Measurements from ENCODE around the gene ZSWIM5. TPM values are rescaled to one million over a fixed set of nuclear protein-coding genes. Genes with fewer than 3 reads are reported as not detected.

ZSWIM5 gene
- total RNA-seq, 2 experiments from 2014 or later = 0.63 to 0.69 TPM

GRCh38 chr1:45016090-45016697 lies 190.2 kb downstream of the ZSWIM5 start:
- Mint-ChIP-seq H3K4me1 (peaks cover 24% of the 10 kb centered on the region), H3K4me3 (no peak overlapping the region), H3K9me3 (ENCODE audit: low read depth) (no peaks in the 10 kb centered on the region), H3K27me3 (no peaks in the 10 kb centered on the region), H3K36me3 (ENCODE audit: low read depth) (peaks cover 6% of the 10 kb centered on the region), H3K27ac (no peak overlapping the region)
- intact Hi-C loops (cut with DNase I, micrococcal nuclease) = no loop called here
- ChIA-PET POLR2A (interaction anchor here (0.7 to 1.3 kb wide), 2 partner anchors 324 to 474 kb away, joined by 3 read pairs; partner anchors contain the start of genes MUTYH and TOE1), CTCF (interaction anchor here (0.7 to 12.6 kb wide), 5 partner anchors 27 to 932 kb away, joined by 3 to 255 read pairs (median 3); partner anchors contain the start of gene TESK2)
- no peak for ATAC-seq
- DNase-seq = no peak

GRCh38 chr1:45015683-45016082 lies 190.7 kb downstream of the ZSWIM5 start:
- CTCF ChIA-PET = interaction anchor here (0.7 to 12.6 kb wide), 4 partner anchors 27 to 932 kb away, joined by 3 to 255 read pairs (median 27); partner anchors contain the start of gene TESK2
- H3K36me3 Mint-ChIP-seq (ENCODE audit: low read depth) = peaks cover 6% of the 10 kb centered on the region
- no peaks in the 10 kb centered on the region for H3K9me3 Mint-ChIP-seq (ENCODE audit: low read depth)
- peaks cover 24% of the 10 kb centered on the region for H3K4me1 Mint-ChIP-seq
- DNase-seq (no peak), ATAC-seq (no peak)
- H3K4me3 Mint-ChIP-seq = no peak overlapping the region
- POLR2A ChIA-PET = no interaction called here
- intact Hi-C loops (cut with DNase I, micrococcal nuclease) = no loop called here
- no peaks in the 10 kb centered on the region for H3K27me3 Mint-ChIP-seq
- H3K27ac Mint-ChIP-seq = no peak overlapping the region

- Mint-ChIP-seq H3K36me3 (ENCODE audit: low read depth) (peaks cover 6% of the 10 kb centered on the region), H3K27ac (peak overlapping the region; percentile 64), H3K4me3 (peak overlapping the region; percentile 49), H3K4me1 (peaks cover 33% of the 10 kb centered on the region), H3K9me3 (ENCODE audit: low read depth) (no peaks in the 10 kb centered on the region), H3K27me3 (no peaks in the 10 kb centered on the region)
- POLR2A ChIA-PET = interaction anchor here (0.5 to 4.7 kb wide), 8 partner anchors 29 to 481 kb away, joined by 3 to 33 read pairs (median 4); partner anchors contain the start of genes MUTYH and TOE1
- ATAC-seq (peak; percentile 18), DNase-seq (peak; percentile 88)
- intact Hi-C loops (cut with DNase I, micrococcal nuclease) = loop anchor here (1.0 to 5.0 kb wide), 7 partner anchors 177 to 1233 kb away; partner anchors contain the start of genes BEST4 (in 1 of the 2), NASP (in 1 of the 2), RAD54L (in 1 of the 2) and RNU5D-1 (in 1 of the 2)
- CTCF ChIA-PET = interaction anchor here (0.6 to 12.6 kb wide), 26 partner anchors 9 to 515 kb away, joined by 3 to 255 read pairs (median 4); partner anchors contain the start of genes MUTYH, PLK3, TESK2 and TOE1
Measured at GRCh38 chr1:45014321-45015028, 191.9 kb downstream of the ZSWIM5 start.

DNA sequence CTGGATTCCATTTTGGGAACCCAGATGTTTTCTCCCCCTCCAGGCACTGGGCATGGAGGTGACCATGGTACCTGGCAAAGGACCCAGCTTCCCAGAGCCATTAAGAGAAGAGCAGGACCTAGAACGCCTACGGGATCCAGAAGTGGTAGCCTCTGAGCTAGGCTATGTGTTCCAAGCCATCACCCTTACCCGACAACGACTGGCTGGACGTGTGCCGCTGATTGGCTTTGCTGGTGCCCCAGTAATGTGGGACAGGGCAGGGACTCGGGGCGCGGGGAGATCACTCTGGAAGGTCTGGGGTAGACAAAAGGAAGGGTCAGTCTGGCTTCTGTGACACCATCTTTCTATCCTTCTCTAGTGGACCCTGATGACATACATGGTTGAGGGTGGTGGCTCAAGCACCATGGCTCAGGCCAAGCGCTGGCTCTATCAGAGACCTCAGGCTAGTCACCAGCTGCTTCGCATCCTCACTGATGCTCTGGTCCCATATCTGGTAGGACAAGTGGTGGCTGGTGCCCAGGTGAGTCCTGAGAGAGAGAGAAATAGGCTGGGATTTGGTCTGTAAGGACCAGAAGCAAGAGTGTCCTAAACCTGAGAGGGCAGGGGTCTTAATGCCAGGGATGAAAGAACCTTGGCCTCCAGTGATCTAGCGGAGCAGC lies 192.7 kb downstream of the ZSWIM5 start:
- POLR2A ChIA-PET = interaction anchor here (0.5 to 4.7 kb wide), 9 partner anchors 30 to 482 kb away, joined by 3 to 33 read pairs (median 4); partner anchors contain the start of genes MUTYH and TOE1
- H3K9me3 Mint-ChIP-seq (ENCODE audit: low read depth) = no peaks in the 10 kb centered on the region
- intact Hi-C loops (cut with DNase I, micrococcal nuclease) = loop anchor here (1.0 to 5.0 kb wide), 10 partner anchors 176 to 1234 kb away; partner anchors contain the start of genes RNU5D-1 (in 2 of the 2), BEST4 (in 1 of the 2), KIF2C (in 1 of the 2) and NASP (in 1 of the 2)
- H3K4me1 Mint-ChIP-seq = peaks cover 36% of the 10 kb centered on the region
- DNase-seq (no peak), ATAC-seq (no peak)
- H3K27ac Mint-ChIP-seq = peak overlapping the region; percentile 97
- H3K27me3 Mint-ChIP-seq = no peaks in the 10 kb centered on the region
- peaks cover 6% of the 10 kb centered on the region for H3K36me3 Mint-ChIP-seq (ENCODE audit: low read depth)
- peak overlapping the region; percentile 74 for H3K4me3 Mint-ChIP-seq
- CTCF ChIA-PET = interaction anchor here (0.6 to 12.6 kb wide), 25 partner anchors 9 to 488 kb away, joined by 3 to 255 read pairs (median 4); partner anchors contain the start of genes EIF2B3, MUTYH, PLK3 and TESK2

GRCh38 chr1:45012639-45013278 lies 193.6 kb downstream of the ZSWIM5 start:
- ATAC-seq = peak; percentile 23
- no peaks in the 10 kb centered on the region for H3K9me3 Mint-ChIP-seq (ENCODE audit: low read depth)
- H3K27me3 Mint-ChIP-seq = no peaks in the 10 kb centered on the region
- H3K4me1 Mint-ChIP-seq = peaks cover 36% of the 10 kb centered on the region
- intact Hi-C loops (cut with DNase I, micrococcal nuclease) = loop anchor here (1.0 to 5.0 kb wide), 21 partner anchors 26 to 1235 kb away; partner anchors contain the start of genes NASP (in 2 of the 2), RNU5D-1 (in 2 of the 2), TESK2 (in 2 of the 2) and ZSWIM5 (in 2 of the 2)
- POLR2A ChIA-PET = interaction anchor here (0.6 to 4.7 kb wide), 9 partner anchors 26 to 331 kb away, joined by 3 to 40 read pairs (median 25); partner anchors contain the start of genes EIF2B3, MUTYH, RNU5D-1 and TOE1
- peak overlapping the region; percentile 74 for H3K4me3 Mint-ChIP-seq
- peaks cover 6% of the 10 kb centered on the region for H3K36me3 Mint-ChIP-seq (ENCODE audit: low read depth)
- H3K27ac Mint-ChIP-seq = peak overlapping the region; percentile 97
- DNase-seq = peak; percentile 69
- CTCF ChIA-PET = interaction anchor here (0.6 to 12.6 kb wide), 13 partner anchors 7 to 553 kb away, joined by 3 to 255 read pairs (median 4); partner anchors contain the start of genes BTBD19, EIF2B3, MUTYH and PLK3

GRCh38 chr1:45011837-45012638 lies 194.4 kb downstream of the ZSWIM5 start, which contains the start of gene UROD:
TSS of gene UROD (plus strand) at chr1:45012254. CDS start at chr1:45012266, 12 bp downstream.
- ATAC-seq = peak; percentile 80

GRCh38 chr1:45010855-45011811 lies 195.3 kb downstream of the ZSWIM5 start, which contains the start of gene HECTD3:
TSS of gene HECTD3 (minus strand) at chr1:45011324. CDS start at chr1:45011257, 67 bp downstream.
- H3K27ac Mint-ChIP-seq = peak within 1 kb of the TSS; percentile 97
- ATAC-seq = peak; percentile 62
- ChIA-PET CTCF (interaction anchor here (0.7 to 12.6 kb wide), 20 partner anchors 9 to 482 kb away, joined by 3 to 255 read pairs (median 3); partner anchors contain the start of genes BTBD19, MUTYH, PLK3 and TESK2), POLR2A (interaction anchor here (0.6 to 4.7 kb wide), 22 partner anchors 8 to 573 kb away, joined by 3 to 40 read pairs (median 4); partner anchors contain the start of genes CCDC163, EIF2B3, HPDL and MMACHC)
- peak; percentile 76 for DNase-seq
- H3K4me1 Mint-ChIP-seq = peaks cover 36% of the 10 kb centered on the region
- intact Hi-C loops (cut with DNase I, micrococcal nuclease) = loop anchor here (1.0 to 5.0 kb wide), 9 partner anchors 24 to 1236 kb away; partner anchors contain the start of genes BEST4 (in 1 of the 2), EIF2B3 (in 1 of the 2), NASP (in 1 of the 2) and RAD54L (in 1 of the 2)
- H3K36me3 Mint-ChIP-seq (ENCODE audit: low read depth) = peaks cover 9% of the 10 kb centered on the region
- H3K9me3 Mint-ChIP-seq (ENCODE audit: low read depth) = no peaks in the 10 kb centered on the region
- no peaks in the 10 kb centered on the region for H3K27me3 Mint-ChIP-seq
- H3K4me3 Mint-ChIP-seq = peak within 1 kb of the TSS; percentile 74

More at GRCh38 chr1:45011837-45012638, 194.4 kb downstream of the ZSWIM5 start, which contains the start of gene UROD:
- peak; percentile 96 for DNase-seq
- Mint-ChIP-seq H3K27me3 (no peaks in the 10 kb centered on the region), H3K27ac (peak within 1 kb of the TSS; percentile 97), H3K4me1 (peaks cover 36% of the 10 kb centered on the region), H3K36me3 (ENCODE audit: low read depth) (peaks cover 6% of the 10 kb centered on the region), H3K9me3 (ENCODE audit: low read depth) (no peaks in the 10 kb centered on the region), H3K4me3 (peak within 1 kb of the TSS; percentile 74)
- intact Hi-C loops (cut with DNase I, micrococcal nuclease) = loop anchor here (1.0 to 5.0 kb wide), 23 partner anchors 25 to 1235 kb away; partner anchors contain the start of genes EIF2B3 (in 2 of the 2), NASP (in 2 of the 2), RNU5D-1 (in 2 of the 2) and TESK2 (in 2 of the 2)
- POLR2A ChIA-PET = interaction anchor here (0.6 to 4.7 kb wide), 15 partner anchors 9 to 572 kb away, joined by 3 to 40 read pairs (median 7); partner anchors contain the start of genes CCDC163, EIF2B3, MMACHC and MUTYH
- CTCF ChIA-PET = interaction anchor here (0.7 to 12.6 kb wide), 20 partner anchors 8 to 479 kb away, joined by 3 to 255 read pairs (median 4); partner anchors contain the start of genes BTBD19, EIF2B3, MUTYH and PLK3
